ENCODE measurements around the gene SLC24A4.

SLC24A4 gene

DNA sequence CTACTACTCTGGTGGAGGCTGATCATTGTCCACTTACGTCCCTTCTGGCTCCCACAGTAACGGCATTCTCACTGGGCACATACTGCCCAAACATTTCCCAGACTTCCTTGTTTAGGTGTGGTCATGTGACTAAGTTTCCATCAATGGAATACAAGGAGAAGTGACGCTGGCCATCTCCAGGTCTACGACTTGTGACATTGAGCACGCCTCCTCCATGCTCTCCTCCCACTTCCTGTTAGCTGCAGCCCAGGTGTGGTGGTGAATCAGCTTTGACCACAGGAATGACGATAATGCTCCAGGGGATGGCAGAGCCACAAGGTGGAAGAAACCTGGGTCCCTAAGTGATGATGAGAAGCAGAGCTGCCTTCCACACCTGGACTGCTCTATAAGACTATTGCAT, 6.0 kb upstream of the SLC24A4 start:
- DNase-seq, result no peak

DNA sequence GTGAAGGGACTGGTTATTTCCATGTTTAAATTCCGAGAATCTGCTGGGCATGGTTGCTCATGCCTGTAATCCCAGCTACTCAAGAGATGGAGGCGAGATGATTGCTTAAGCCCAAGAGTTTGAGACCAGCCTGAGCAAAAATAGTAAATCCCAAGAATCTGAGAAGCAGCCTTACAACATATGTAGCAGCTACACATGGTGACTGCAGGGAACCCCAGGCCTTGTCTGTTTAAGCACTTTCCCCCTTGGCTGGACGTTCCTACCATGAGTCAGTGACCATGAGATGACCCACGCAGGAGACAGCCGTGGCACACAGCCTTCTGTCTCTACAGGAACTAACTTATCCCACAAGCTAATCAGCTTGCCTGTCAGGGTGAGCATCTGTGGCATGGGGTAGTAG, 5.5 kb upstream of the SLC24A4 start:
- no peak for DNase-seq

DNA sequence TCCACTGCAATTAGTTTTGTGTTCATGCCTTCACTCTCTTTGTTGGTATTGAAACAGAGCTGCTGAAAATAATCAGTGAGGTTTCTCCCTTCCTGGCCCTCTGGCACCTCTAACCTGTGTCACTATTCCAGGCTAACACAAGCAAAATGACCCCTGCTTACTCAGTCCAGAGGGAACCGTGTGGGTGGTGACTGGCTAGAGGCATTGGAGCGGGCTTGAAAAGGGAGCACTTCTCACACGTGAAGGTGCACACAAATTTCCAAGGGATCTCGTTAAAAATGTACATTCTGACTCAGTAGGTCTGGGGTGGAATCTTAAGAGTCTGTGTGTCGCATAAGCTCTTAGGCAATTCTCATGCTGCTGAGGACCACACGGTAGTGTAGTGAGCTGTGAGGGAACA, 1.3 kb upstream of the SLC24A4 start:
- DNase-seq, result no peak

DNA sequence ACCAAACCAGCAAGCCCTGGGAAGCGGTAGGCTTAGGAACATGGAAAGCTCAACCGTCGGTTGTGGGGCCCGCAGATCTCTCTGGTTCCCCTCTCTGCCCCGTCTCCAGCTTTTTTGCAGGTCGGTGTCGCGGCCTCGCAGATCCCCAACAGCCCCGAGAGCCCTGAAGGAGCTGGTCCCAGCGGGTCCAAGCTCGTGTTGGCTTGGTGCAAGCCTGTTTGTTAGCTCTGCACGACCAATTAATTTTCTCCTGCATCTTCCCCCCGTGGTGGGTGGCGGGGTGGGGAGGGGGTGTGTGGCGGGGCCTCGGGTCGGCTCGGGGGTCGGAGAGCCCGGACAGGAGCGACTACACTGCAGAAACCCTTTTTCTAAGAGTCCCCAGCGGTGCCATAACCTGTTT, 449 bp upstream of the SLC24A4 start:
- DNase-seq, result no peak

DNA sequence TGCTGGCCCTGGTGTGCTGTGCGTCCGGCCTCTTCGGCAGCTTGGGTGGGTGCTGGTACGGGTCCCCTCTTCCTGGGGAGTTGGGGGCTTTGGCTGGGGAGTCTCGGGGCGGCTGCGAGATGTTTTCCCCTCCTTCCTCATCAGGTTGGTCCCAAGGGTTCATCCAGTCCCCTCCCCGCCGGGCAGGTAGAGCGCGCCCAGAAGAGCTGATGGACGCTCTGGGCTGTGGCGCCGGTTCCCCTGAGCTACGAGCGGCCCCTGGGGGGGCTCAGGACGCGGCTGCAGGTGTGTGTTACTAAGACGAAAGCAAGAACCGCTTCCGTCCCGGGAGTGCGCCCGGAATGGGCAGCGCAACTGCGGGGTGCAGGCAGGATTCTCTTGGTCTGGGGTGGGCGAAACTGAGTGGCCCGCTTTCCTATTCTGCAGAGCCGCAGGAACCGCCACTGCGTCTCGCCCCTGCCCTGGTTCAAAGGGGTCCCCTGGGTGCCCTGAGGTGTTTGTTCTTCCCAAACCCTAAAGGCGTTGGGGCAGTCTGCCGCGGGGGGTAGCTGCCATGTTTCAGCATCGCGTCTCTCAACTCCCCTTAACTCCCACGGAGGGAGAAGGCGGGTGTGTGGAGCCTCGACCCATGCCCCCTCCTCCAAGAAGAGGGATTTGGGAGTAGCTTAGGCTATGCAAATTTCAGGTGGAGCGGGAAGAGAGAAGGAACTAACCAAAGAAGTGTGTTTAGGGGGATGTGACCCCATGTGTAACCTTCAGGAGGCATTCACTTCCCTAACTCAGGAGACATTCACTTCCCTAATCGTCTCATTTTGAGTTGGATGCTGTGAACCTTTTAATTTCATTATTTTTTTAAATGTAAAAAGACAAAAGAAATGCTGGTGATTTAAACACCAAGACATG, 1.2 kb downstream of the SLC24A4 start:
- no peak for DNase-seq

DNA sequence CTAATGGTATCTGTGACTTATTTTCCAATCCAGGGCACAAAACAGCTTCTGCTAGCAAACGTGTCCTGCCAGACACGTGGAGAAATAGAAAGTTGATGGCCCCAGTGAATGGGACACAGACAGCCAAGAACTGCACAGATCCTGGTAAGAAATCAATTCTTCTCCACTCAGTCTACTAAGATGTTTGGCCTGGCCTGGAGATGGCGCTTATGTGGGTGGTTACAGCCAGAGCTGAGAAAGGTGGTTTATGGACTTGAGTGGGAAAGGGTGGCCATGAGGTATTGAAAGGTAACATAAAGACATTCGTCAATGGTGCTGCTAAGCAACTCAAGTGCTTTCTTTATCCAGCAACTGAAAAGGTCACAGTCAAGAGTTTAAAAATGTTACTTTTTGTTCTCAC, 2.9 kb downstream of the SLC24A4 start:
- no peak for DNase-seq

DNA sequence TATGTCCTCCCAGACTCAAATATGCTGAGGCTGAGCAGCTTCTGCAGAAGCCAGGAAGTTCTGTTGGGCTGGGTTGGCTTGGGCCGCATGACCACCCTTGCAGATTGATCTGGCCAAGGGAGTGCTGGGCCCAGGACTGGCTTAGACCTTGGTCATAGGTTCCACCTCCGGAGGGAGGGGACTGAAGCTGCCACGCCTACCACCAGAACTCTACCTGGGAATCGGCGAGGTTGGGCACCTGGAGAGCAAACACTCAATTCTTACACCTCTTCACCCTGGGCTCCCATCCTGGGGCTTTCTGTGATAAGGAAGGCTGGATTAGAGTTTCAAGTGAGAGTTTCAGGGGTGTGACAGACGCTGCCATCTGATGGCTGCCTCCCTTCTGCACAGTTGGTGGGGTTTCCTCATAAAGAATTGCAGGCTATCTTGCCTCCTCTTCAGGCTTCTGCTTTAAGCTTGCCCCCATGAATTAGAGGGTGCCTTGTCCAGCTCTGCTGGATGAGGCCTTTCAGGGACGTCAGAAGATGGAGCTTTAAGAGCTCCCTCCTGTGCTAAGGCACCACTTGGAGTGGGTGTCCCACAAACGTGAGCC, 5.8 kb downstream of the SLC24A4 start:
- DNase-seq, result no peak

DNA sequence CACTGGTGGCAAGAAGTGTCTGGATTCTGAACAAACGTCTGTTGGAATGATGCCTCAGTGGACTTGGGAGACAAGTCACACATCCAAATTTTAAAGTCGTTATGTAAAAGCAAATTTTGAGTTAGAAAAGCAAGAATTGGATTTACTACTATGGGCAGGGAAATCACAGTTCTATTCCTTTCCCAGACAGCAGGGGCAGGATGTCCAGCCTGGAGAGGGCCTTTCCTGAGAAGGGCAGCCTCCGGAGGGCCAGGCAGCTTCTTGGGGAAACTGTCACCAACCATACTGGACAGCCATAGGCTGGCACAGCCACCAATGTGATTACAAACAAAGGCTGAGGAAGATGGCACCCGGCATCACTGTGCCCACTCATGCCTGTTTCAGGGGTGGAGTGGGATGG, 11.1 kb downstream of the SLC24A4 start:
- no peak for DNase-seq

DNA sequence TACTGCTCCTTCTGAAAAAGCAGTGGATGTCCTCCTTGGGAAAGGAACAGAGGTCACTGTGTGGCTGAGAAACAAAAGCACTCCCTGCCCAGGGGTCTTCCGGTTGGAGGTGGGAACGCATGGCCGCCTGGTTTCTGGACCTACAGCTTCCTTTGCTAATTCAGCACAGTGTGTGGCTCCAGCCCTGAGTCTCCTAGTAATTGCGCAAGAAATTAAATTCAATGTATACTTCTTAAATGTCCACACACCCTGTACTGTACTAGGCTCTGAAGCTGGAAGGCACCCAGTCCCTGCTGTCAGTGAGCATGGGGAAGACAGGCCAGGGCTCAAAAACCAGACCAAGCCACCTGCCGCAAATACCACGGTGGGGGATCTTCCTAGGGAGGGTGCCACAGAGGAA, 13.4 kb downstream of the SLC24A4 start:
- DNase-seq, result no peak

DNA sequence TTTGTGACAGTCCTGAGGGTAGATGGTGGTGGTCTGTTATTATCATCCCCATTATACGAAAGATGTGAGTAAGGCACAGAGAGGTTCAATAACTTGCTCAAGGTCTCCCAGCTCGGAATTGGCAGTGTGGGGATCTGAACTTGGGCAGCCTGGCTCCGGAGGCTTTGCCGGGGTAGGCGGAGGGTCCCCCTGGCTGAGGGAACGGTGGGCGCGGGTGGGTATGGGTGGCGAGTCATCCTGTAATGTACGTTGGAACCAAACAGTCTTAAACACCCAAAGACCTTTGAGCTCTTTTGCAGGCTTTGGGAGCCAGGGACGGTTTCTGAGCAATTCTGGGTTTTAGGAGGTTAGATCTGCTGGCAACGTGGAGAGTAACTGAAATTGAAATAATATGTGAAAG, 16.5 kb downstream of the SLC24A4 start:
- DNase-seq, result no peak

DNA sequence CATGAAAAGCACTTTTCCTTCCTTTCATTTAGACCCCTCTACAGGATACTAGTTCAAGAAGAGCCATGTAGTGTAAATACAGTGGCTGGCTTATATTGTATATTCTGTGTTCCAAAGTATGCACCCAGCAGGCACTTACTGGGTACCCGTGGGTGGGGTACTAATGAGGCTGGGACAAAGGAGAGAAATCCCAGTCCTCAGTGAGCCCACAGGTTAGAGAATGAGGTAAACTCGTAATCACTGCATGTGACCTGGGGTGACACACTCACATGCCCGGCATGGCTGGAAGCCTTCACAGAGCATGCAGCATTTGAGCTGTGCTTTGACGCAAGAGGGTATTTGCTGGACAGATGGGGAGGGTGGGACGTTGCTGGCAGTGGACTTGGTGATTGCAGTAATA, 17.1 kb downstream of the SLC24A4 start:
- DNase-seq, result peak; percentile 30

DNA sequence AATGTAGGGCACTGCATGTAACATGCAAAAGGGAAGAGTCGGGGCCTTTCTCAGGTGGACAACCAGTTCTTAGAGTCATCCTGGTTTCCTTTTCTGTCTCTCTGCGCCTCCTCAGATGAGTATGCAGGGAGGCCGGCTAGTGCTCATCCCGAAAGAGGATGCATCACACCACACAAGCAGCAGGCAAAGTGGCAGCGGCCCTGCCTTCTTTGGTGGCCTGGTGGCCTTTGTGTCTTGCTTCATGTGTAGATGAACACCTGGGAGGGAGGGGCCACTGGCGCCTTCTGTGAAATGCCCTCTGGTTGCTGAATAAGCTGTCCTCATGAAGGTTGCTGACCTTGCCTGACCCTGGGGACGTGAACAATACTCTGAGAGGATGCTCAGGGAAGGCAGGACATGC, 18.0 kb downstream of the SLC24A4 start:
- no peak for DNase-seq

DNA sequence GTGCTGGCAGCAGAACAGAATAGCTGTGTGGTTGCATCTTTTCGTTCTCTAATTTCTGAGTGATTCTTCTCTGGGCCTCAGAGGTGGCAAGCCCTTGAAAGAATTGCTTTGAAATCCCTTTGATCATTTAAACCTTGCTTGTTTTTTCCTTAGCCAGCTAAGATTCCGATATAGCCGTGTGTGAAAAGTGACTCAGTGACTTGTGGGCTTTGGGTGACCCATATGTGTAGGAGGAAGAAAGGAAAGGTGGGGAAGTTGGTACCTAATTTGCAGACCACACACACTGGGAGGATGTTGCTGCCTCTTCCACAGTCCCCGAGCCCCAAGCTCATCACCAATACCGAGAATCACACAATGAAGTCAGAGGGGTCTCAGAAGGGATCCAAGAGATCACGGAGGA, 18.8 kb downstream of the SLC24A4 start:
- DNase-seq, result no peak

DNA sequence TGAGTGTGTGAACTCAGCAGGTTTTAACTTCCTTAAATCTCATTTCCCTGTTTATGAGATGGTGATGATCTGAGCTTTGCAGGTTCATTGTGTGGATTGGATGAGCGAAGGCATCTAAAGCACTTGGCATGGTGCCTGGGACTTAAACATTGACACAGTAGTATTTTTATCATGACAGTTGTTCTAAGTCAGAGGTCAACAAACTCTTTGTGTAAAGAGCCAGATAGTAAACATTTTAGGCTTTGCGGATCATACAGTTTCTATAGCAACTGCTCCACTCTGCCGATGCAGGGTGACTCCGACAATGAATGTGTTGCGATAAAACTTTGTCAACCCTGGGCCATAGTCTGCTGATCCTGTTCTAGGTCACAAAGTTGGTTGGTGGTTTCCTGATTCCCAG, 25.2 kb downstream of the SLC24A4 start:
- no peak for DNase-seq

DNA sequence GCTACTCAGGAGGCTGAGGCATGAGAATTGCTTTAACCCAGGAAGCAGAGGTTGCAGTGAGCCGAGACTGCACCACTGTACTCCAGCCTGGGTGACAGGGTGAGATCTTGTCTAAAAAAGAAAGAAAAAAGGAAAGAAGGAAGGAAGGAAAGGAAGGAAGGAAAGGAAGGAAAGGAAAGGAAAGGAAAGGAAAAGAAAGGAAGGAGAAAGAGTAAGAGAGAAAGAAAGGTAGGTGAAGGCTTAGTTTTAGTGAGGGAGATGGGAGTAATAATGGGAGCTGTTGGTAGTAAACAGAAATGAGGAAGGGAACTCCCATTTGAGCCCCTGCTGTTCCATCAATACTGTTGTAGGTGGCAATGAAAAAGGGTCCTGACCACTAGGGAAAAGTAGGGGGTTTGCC, 28.8 kb downstream of the SLC24A4 start:
- DNase-seq, result no peak

DNA sequence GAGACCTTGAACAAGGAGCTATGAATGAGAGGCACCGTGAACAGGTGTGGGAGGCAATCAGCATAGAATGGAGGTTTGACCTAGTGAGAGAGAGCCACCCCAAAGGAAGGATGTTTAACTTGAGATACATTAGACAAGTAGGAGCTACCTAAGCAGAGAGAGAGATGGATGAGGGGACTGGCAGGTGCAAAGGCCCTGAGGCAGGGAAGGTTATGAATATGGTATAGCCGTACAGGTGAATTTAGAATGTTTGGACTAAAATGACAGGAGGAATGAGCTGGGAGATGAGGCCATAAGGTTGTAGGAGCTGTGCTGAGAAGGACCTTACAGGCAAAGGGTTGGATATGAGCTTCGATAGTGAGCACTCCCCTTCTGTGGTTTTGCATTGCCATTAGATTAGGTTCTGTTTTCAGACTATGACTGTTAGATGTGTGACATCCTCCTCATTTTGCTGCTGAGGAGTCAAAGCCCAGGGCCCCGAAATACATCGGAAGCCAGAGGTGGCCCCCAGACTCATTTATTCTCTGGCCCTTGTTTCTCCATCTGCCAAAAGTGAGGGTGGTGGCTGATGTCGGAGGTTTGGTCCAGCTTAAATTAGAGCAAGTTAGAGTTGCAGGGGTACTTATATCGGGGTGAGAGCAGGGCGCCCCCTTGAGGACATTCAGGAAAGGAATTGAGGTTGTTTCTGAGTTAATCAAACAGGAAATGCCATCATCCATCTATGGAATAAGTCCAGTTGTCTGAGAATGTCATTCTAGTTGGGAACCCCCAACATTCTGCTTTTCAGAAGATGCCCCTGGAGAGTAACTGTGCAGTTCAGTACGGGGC, 29.4 kb downstream of the SLC24A4 start:
- peak; percentile 12 for DNase-seq

DNA sequence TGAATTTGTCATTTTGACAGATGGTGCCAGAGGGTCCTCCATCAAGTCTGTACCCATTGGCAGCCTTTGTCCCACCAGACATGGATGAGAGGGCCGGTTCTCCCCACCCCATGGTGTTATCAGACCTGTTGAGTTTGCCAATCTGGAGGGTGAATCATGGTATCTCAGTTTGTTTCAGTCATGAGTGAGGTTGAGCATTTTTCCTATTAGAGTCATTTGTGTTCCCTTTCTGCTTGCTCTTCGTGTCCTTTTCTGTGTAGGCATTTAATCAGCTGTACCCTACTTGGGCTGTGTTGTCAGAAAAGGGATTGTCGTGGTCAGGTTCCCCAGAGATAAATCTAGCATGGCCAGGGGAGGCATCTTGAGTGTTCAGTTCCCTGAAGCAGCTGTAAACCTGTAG, 30.5 kb downstream of the SLC24A4 start:
- no peak for DNase-seq

DNA sequence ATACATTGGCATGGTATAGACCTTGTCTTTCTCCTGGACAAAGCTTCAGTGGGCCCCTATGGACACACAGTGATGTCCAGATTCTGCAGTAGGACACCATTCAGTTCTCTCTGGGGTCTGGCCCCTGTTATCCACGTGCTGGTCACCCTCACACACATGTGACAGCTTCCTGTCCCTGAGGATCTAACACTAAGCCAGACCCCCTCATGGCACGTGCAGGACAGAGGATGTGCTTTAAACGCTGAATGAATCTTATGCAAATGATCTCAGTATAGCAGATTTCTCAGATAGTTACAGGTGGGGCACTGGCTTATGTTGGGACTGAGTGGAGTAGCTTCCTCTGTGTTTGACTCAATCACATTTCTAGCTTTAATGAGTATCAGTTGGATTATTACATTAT, 33.7 kb downstream of the SLC24A4 start:
- no peak for DNase-seq

DNA sequence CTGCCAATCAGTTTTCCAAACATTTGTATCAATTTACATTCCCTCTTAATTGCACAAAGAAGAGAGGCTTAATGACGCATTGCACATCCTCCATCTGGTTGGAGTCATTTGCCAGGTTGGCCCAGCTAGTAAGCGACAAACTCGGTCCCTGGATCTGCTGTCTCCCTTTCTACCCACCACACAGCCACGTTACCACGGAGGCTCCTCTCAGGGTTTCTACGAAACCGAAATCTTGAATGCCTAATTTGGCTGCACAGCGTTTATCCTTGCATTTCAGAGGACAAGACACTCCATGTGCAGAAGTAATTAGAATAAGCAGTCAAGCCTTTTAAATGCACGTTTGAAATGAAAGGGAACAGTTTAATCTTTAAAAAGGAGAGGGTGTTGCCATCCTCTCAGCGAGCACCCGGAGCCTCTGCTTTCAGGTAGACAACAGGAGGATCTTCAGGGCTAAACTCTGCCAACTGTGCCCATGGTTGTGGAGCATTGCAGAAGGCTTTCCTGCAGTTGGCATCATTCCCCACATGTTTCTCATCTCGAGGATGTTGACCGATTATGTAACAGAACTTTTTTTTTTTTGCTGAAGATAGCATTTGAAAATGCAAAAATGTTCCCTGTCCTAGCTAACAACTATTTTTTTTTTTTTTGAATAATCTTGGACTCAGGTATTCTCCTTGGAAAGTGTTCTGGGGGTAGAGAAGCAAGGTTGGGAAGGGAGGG, 37.8 kb downstream of the SLC24A4 start:
- no peak for DNase-seq

DNA sequence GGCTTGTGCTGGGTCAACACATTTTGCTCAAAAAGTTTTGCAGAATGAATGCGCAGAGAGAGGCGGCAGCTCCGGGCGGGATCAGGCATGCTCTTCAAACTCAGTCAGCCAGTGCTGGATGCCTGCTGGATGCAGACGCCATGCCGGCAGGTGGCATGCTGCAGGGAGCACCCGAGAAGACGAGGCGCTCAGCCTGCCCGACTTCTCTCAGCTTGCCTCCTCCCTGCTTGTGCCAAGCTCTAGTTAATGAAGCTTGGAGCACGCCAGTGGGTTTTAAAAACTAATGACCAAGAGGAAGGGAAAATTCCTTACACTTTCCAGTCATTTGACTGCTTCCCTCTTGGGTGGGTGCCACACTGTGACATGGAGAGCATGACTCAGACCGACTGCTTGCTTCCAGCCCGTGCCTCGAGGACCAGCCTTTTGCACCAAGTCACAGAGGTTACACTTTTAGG, 39.8 kb downstream of the SLC24A4 start:
- DNase-seq, result peak; percentile 54

DNA sequence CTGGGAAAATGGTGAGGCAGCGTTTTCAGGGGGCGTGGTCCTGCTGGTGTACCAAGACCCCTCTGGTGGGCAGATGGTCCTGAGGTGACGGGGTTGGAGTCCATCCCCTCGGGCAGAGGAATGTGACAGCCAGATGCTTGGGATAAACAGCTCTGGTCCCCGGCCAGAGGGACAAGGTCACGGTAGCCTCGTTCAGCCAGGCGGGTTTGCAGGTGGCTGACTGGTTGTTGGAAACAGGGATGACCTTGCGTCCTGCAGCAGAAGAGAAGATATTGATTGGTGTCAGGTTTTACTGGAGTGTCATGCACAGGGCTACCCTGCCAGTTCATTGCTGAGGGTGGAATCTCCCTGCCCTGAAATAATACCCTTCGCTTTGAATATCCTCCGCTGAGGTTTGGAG, 43.3 kb downstream of the SLC24A4 start:
- no peak for DNase-seq

DNA sequence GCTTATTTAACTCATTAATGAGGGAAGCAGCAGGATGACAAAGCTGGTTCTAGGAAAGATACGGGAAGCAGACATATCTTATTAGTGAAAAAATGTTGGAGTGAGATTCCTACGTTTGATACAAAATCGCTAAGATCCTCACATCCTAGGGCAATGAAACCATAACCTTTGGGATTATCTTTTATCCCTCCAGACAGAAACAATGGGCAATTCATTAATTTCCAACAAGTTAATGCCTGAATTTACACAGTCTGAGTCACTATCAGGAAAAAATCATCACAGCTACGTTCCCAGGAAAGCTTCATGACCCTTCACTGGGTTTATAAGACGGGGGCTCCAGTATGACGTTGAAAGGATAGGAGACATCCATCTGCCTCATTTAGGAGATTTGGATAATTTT, 45.0 kb downstream of the SLC24A4 start:
- DNase-seq, result no peak

DNA sequence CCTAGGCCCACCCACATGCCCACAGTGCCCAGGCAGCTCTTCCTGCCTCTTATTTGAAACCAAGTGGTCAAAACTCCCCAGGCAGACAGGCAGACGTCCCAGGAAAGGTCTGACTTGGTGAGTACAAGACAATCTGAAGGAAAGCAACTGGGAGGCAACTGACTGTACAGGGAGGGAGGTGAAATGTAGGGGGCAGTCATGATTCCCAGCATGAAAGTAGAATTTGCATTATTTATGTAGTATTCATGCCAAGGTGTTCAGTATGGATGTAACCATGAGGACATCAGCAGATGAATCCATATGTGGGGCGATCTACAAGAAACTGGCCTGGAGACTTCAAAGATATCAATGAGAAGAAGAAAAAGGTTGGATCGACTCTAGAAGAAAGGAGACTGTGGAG, 46.1 kb downstream of the SLC24A4 start:
- no peak for DNase-seq

Measured in DMS 273 treated with DMSO at 0.1 percent for 48 hours (cell line).